SK-N-SH (cell line): Measurements from ENCODE around the gene PSAP.

Experiments used
- CHD2 ChIP-seq: fragments of 150-350 bp; IDR thresholded peaks from 2 replicates; pipeline ENCODE4 v1.6.1; 2018; ENCODE audit warnings: low read length; ENCODE audit not compliant: partially characterized antibody
- CTCF ChIP-seq: fragments of 200-600 bp; sonication (generic); IDR thresholded peaks from 2 replicates; pipeline ENCODE4 v1.6.1; 2017; ENCODE audit warnings: antibody characterized with exemption, mild to moderate bottlenecking, moderate library complexity
- EZH2phosphoT487 ChIP-seq: fragments of 200-600 bp; sonication (generic); IDR thresholded peaks from 2 replicates; pipeline ENCODE4 v1.6.1; 2017; ENCODE audit warnings: low read depth, mixed run types, mild to moderate bottlenecking, antibody characterized with exemption, moderate library complexity, borderline replicate concordance
- FOXJ3 ChIP-seq: sonication (generic); formaldehyde crosslinking; IDR thresholded peaks from 2 replicates; pipeline ENCODE4 v1.5.1; 2020; ENCODE audit warnings: mild to moderate bottlenecking, missing genetic modification reagents
- FOXM1 ChIP-seq: IDR thresholded peaks from 2 replicates; pipeline ENCODE4 v1.4.0; 2012; ENCODE audit warnings: low read depth, mild to moderate bottlenecking
- GABPA ChIP-seq: IDR thresholded peaks from 2 replicates; pipeline ENCODE4 v1.4.0; 2012; ENCODE audit warnings: low read depth, mild to moderate bottlenecking
- GATA2 ChIP-seq: sonication (generic); formaldehyde crosslinking; IDR thresholded peaks from 2 replicates; pipeline ENCODE4 v1.5.0; 2020; ENCODE audit warnings: mild to moderate bottlenecking, missing genetic modification reagents
- NRF1 ChIP-seq: IDR thresholded peaks from 2 replicates; pipeline ENCODE4 v1.6.1; 2012; ENCODE audit warnings: low read depth, mild to moderate bottlenecking, low read length
- POLR2AphosphoS5 ChIP-seq: IDR thresholded peaks from 2 replicates; pipeline ENCODE4 v1.6.1; 2012; ENCODE audit warnings: low read depth, low read length
- TF ChIP-seq, protein P1 (sequence below): IDR thresholded peaks from 2 replicates; pipeline ENCODE4 v1.4.0; 2012; ENCODE audit warnings: low read depth, borderline replicate concordance
- TF ChIP-seq, protein P2 (sequence below): IDR thresholded peaks from 2 replicates; pipeline ENCODE4 v1.4.0; 2012; ENCODE audit warnings: low read depth
- TF ChIP-seq, protein P3 (sequence below): IDR thresholded peaks from 2 replicates; pipeline ENCODE4 v1.6.1; 2012; ENCODE audit warnings: mild to moderate bottlenecking, low read depth, low read length, moderate library complexity

- TF ChIP-seq CTCF (no peak), EZH2phosphoT487 (no peak), CHD2 (no peak), NRF1 (no peak), GATA2 (no peak), POLR2AphosphoS5 (no peak), FOXM1 (no peak), GABPA (no peak), FOXJ3 (CRISPR knock-in tag) (0 out of 2 replicates have a peak, but pooled peaks have one; percentile 9)
- TF ChIP-seq, protein P1, sequence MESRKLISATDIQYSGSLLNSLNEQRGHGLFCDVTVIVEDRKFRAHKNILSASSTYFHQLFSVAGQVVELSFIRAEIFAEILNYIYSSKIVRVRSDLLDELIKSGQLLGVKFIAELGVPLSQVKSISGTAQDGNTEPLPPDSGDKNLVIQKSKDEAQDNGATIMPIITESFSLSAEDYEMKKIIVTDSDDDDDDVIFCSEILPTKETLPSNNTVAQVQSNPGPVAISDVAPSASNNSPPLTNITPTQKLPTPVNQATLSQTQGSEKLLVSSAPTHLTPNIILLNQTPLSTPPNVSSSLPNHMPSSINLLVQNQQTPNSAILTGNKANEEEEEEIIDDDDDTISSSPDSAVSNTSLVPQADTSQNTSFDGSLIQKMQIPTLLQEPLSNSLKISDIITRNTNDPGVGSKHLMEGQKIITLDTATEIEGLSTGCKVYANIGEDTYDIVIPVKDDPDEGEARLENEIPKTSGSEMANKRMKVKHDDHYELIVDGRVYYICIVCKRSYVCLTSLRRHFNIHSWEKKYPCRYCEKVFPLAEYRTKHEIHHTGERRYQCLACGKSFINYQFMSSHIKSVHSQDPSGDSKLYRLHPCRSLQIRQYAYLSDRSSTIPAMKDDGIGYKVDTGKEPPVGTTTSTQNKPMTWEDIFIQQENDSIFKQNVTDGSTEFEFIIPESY, result no peak
- TF ChIP-seq, protein P2, sequence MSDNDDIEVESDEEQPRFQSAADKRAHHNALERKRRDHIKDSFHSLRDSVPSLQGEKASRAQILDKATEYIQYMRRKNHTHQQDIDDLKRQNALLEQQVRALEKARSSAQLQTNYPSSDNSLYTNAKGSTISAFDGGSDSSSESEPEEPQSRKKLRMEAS, result no peak
- TF ChIP-seq, protein P3, sequence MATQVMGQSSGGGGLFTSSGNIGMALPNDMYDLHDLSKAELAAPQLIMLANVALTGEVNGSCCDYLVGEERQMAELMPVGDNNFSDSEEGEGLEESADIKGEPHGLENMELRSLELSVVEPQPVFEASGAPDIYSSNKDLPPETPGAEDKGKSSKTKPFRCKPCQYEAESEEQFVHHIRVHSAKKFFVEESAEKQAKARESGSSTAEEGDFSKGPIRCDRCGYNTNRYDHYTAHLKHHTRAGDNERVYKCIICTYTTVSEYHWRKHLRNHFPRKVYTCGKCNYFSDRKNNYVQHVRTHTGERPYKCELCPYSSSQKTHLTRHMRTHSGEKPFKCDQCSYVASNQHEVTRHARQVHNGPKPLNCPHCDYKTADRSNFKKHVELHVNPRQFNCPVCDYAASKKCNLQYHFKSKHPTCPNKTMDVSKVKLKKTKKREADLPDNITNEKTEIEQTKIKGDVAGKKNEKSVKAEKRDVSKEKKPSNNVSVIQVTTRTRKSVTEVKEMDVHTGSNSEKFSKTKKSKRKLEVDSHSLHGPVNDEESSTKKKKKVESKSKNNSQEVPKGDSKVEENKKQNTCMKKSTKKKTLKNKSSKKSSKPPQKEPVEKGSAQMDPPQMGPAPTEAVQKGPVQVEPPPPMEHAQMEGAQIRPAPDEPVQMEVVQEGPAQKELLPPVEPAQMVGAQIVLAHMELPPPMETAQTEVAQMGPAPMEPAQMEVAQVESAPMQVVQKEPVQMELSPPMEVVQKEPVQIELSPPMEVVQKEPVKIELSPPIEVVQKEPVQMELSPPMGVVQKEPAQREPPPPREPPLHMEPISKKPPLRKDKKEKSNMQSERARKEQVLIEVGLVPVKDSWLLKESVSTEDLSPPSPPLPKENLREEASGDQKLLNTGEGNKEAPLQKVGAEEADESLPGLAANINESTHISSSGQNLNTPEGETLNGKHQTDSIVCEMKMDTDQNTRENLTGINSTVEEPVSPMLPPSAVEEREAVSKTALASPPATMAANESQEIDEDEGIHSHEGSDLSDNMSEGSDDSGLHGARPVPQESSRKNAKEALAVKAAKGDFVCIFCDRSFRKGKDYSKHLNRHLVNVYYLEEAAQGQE, result no peak
Measured at GRCh38 chr10:71834343-71834674, 16.7 kb downstream of the PSAP start.
